ENCODE measurements around the gene MIOS.
"Not testable (repeated sequence)": the region's sequence is repeated elsewhere in the genome, so short reads cannot be mapped to it uniquely, and the experiment has no call there.

MIOS gene

DNA sequence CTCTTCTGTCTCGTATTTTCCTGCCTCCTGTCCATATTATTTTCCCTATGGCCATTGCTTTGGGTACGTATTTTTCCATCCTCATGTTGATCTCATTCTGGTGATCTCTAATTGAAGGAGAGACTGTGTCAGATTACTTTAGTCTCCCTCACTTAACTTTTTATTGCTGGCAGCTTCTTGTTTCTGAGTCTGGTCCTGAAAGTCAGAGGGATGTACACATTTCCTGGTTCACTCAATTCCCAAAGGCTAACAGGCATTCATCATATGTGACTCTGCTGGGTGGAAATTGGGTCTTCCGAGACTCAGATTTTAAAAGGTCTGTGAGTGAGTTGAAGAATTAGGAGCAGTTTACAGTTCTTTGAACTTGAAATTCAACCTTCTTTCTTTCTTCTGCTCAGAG is 84.8 kb downstream of the MIOS start:
- DNase-seq: no peak

DNA sequence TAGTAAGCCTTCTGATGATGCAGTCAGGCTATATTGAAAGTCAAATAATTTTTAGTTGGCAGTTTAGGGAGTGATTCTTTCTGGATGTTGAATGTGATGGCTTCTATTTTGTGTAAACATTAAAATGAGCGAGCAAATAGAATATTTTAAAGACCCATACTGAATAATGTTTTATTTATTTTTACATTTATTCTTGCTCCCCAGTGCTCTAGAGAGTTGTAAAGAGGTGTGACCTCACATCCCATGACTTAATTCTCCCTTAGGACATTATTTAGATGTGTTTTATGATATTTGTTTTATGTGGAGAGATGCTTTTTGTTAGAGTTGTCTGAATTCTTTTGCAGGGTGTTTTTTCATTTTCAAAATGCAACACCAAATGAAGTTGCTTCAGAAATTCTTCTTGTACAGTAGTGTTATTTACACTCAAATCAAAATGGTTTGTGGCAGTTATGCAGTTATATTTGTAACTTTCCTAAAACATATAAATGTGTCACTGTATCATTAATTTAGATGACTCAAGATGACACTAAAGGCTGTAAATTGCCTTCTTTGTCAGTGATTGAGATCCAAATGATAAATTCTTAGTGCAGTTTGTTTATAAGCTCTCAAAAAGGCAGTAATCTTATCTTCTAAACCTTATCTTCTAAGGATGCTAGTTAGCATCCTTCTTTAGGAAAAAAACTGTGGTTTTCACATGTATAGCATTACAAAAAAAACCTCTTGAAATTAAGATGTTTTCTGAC is 86.3 kb downstream of the MIOS start:
- no peak for DNase-seq

DNA sequence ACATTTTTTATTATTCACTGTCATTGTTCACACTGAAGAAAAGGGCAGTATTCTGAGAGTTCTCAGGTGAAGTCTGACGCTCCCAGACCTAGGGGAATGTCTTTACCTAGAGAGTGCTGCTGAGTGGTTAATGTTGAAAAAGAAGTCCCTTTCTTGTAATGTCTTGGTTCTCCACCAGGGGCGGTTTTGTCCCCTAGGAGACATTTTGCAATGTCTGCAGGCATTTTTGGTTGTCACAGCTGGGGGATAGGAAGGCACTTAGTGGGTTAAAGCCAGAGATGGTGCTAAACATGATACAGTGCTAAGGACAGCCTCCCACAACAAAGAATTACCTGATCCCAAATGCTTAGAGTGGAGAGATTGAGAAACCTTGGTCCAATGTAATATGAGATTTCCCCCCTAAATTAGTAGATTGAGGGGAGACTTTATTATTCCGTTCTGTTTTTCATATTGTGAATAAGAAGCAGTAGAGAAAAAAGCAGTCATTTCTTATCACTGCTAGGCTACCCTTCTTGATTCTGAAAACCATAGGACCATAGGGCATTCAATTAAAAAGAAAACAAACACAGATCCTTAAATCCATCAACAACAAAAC is 87.0 kb downstream of the MIOS start:
- DNase-seq: peak; percentile 46

DNA sequence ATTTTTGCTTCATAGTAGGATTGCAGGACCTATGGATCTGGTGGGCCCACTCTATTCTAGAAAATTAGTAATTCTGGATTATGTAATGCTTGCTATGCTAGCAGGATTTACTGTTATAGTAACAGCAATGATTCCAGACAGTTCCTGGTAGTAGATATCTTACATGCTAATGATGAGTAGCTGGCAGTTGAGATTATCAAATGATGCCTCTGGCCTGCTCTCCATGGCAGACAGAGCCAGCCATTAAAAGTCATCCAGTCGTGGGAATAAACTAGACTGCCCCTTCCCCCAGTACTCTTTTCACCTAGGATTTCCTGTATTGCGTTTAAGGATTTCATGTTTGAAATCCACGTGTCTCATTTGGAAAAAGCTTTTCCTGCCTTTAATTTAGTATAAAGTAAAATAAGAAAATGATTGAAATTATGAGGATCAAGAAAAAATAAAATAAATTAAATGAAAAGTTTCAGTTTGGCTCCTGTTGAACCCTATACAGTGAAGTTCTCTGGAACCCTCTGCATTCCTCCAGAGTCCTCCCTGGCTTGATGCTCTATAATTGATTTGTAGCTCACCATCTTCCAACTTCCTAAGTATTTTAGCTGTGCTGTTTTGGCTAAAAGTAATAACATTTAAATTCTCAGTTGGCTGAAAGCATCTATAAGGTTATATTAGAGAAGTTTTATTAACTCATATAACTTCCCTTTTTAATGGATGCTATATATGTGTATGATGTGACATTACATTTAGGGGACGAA is 88.5 kb downstream of the MIOS start:
- DNase-seq: no peak

DNA sequence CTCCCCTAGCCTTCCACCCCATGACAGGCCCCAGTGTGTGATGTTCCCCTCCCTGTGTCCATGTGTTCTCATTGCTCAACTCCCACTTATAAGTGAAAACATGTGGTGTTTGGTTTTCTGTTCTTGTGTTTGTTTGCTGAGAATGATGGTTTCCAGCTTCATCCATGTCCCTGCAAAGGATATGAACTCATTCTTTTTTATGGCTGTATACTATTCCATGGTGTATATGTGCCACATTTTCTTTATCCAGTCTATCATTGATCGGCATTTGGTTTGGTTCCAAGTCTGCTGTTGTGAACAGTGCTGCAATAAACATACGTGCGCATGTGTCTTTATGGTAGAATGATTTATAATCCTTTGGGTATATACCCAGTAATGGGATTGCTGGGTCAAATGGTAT is 89.8 kb downstream of the MIOS start:
- not testable (repeated sequence) for DNase-seq
